Stimulated activated CD8-positive, alpha-beta memory T cell treated with anti-CD3 and anti-CD28 coated beads, Interleukin-4, amount 100 ng/mL, for 48 hours (primary cell): ENCODE measurements around the gene OR12D2.
"Not testable (repeated sequence)": the region's sequence is repeated elsewhere in the genome, so short reads cannot be mapped to it uniquely, and the experiment has no call there.

Source experiments
- DNase-seq: peaks from one replicate; pipeline ENCODE4 v3.0.0-alpha.2; 2020

Gene OR12D2

GRCh38 chr6:29395331-29395730, at the start of gene OR12D2:
TSS of gene OR12D2 (plus strand) at chr6:29395631. CDS start at chr6:29396700, 1,069 bp downstream.
- no peak for DNase-seq

GRCh38 chr6:29349348-29349747, 46.1 kb upstream of the OR12D2 start:
- not testable (repeated sequence) for DNase-seq

- DNase-seq: no peak
Observed at GRCh38 chr6:29354980-29355379, 40.5 kb upstream of the OR12D2 start.

- DNase-seq: no peak
Observed at GRCh38 chr6:29355603-29356002, 39.8 kb upstream of the OR12D2 start.

- DNase-seq: no peak
Observed at GRCh38 chr6:29368765-29369164, 26.7 kb upstream of the OR12D2 start, which contains the start of gene OR5V1. TSS of gene OR5V1 (minus strand) at chr6:29368865. CDS start at chr6:29356195, 12,670 bp downstream.

GRCh38 chr6:29375191-29375590, 20.2 kb upstream of the OR12D2 start, which contains the start of gene OR12D3:
TSS of gene OR12D3 (minus strand) at chr6:29375291. CDS start at chr6:29375287, 4 bp downstream.
- DNase-seq: no peak

- no peak for DNase-seq
Observed at GRCh38 chr6:29376003-29376402, 19.4 kb upstream of the OR12D2 start.

GRCh38 chr6:29388533-29388932, 6.9 kb upstream of the OR12D2 start:
- no peak for DNase-seq

GRCh38 chr6:29399525-29399924, 4.1 kb downstream of the OR12D2 start:
- no peak for DNase-seq

- DNase-seq: no peak
Observed at GRCh38 chr6:29403801-29404200, 8.4 kb downstream of the OR12D2 start.

- no peak for DNase-seq
Observed at GRCh38 chr6:29414588-29414987, 19.2 kb downstream of the OR12D2 start, which contains the start of gene OR12D1. TSS of gene OR12D1 (plus strand) at chr6:29414928.

GRCh38 chr6:29419516-29419915, 24.1 kb downstream of the OR12D2 start:
- no peak for DNase-seq

GRCh38 chr6:29424168-29424567, 28.7 kb downstream of the OR12D2 start:
- DNase-seq: no peak

GRCh38 chr6:29424575-29424974, 29.1 kb downstream of the OR12D2 start:
- DNase-seq: no peak

GRCh38 chr6:29425075-29425474, 29.6 kb downstream of the OR12D2 start:
- no peak for DNase-seq

GRCh38 chr6:29426654-29427053, 31.2 kb downstream of the OR12D2 start:
- DNase-seq: no peak

- not testable (repeated sequence) for DNase-seq
Observed at GRCh38 chr6:29436730-29437129, 41.3 kb downstream of the OR12D2 start.

- no peak for DNase-seq
Observed at GRCh38 chr6:29439006-29439405, 43.6 kb downstream of the OR12D2 start, which contains the start of gene OR10C1. TSS of gene OR10C1 (plus strand) at chr6:29439306. CDS start at chr6:29440016, 710 bp downstream.

GRCh38 chr6:29442719-29443118, 47.3 kb downstream of the OR12D2 start:
- DNase-seq: no peak

- not testable (repeated sequence) for DNase-seq
Observed at GRCh38 chr6:29444031-29444430, 48.6 kb downstream of the OR12D2 start.
